Activated CD4-positive, alpha-beta T cell treated with anti-CD3 and anti-CD28 coated beads, Interleukin-2, amount 50 U/mL, for 16 hours (primary cell): ENCODE measurements around the gene PPP2R2D.
"Not testable (repeated sequence)": the region's sequence is repeated elsewhere in the genome, so short reads cannot be mapped to it uniquely, and the experiment has no call there.

Experiments
- DNase-seq: peaks from one replicate; pipeline ENCODE4 v3.0.0-alpha.2; 2020

PPP2R2D gene

GRCh38 chr10:131868436-131868835, 32.4 kb upstream of the PPP2R2D start:
- no peak for DNase-seq

GRCh38 chr10:131869344-131869743, 31.5 kb upstream of the PPP2R2D start:
- no peak for DNase-seq

GRCh38 chr10:131870411-131870810, 30.4 kb upstream of the PPP2R2D start:
- DNase-seq, result no peak

GRCh38 chr10:131870831-131871672, 29.8 kb upstream of the PPP2R2D start:
- no peak for DNase-seq

- DNase-seq, result no peak
Measured at GRCh38 chr10:131871673-131872005, 29.2 kb upstream of the PPP2R2D start.

- DNase-seq, result no peak
Measured at GRCh38 chr10:131872011-131872826, 28.6 kb upstream of the PPP2R2D start.

GRCh38 chr10:131872827-131873375, 27.9 kb upstream of the PPP2R2D start:
- no peak for DNase-seq

- peak; percentile 76 for DNase-seq
Measured at GRCh38 chr10:131874991-131875451, 25.8 kb upstream of the PPP2R2D start.

- DNase-seq, result no peak
Measured at GRCh38 chr10:131875501-131875900, 25.3 kb upstream of the PPP2R2D start.

- DNase-seq, result no peak
Measured at GRCh38 chr10:131876017-131876416, 24.8 kb upstream of the PPP2R2D start.

GRCh38 chr10:131876508-131876907, 24.3 kb upstream of the PPP2R2D start:
- no peak for DNase-seq

GRCh38 chr10:131880016-131880590, 20.7 kb upstream of the PPP2R2D start:
- no peak for DNase-seq

GRCh38 chr10:131881104-131881880, 19.5 kb upstream of the PPP2R2D start:
- no peak for DNase-seq

- no peak for DNase-seq
Measured at GRCh38 chr10:131882151-131882550, 18.7 kb upstream of the PPP2R2D start.

GRCh38 chr10:131882590-131883451, 18.0 kb upstream of the PPP2R2D start:
- DNase-seq, result no peak

- not testable (repeated sequence) for DNase-seq
Measured at GRCh38 chr10:131883621-131884393, 17.0 kb upstream of the PPP2R2D start.

- DNase-seq, result peak; percentile 72
Measured at GRCh38 chr10:131885391-131886165, 15.2 kb upstream of the PPP2R2D start.

GRCh38 chr10:131886237-131886636, 14.6 kb upstream of the PPP2R2D start:
- DNase-seq, result no peak

GRCh38 chr10:131888186-131888604, 12.6 kb upstream of the PPP2R2D start:
- no peak for DNase-seq

GRCh38 chr10:131889755-131890154, 11.1 kb upstream of the PPP2R2D start:
- no peak for DNase-seq
